Testis (tissue), 3 donors: Measurements from ENCODE around the gene C5orf47. TPM values are rescaled to one million over a fixed set of nuclear protein-coding genes. Genes with fewer than 3 reads are reported as not detected.
A peak's percentile ranks its signal among the peaks of the same experiment; 100 is the strongest.

Source experiments
- DNase-seq: peaks from one replicate; pipeline ENCODE4 v3.0.0-alpha.2; 2019
- H3K27ac ChIP-seq, 2 donors: fragments of 200-600 bp; sonication (generic); one replicate each; pipeline ENCODE4 v1.5.1; 2019
- H3K27me3 ChIP-seq: fragments of 200-600 bp; sonication (generic); one replicate; pipeline ENCODE4 v1.5.1; 2019
- H3K36me3 ChIP-seq: fragments of 200-600 bp; sonication (generic); one replicate; pipeline ENCODE4 v1.5.1; 2017; ENCODE audit warnings: low read depth; ENCODE audit errors: missing control alignments
- H3K4me1 ChIP-seq: fragments of 200-600 bp; sonication (generic); one replicate; pipeline ENCODE4 v1.5.1; 2019
- H3K4me3 ChIP-seq, 2 donors: fragments of 200-600 bp; sonication (generic); one replicate each; pipeline ENCODE4 v1.5.1; 2017 to 2019
- H3K9me3 ChIP-seq: fragments of 200-600 bp; sonication (generic); one replicate; pipeline ENCODE4 v1.5.1; 2017
- POLR2A ChIP-seq: fragments of 450-650 bp; IDR thresholded peaks from one replicate; pipeline ENCODE4 v1.6.1; 2017; ENCODE audit warnings: antibody characterized with exemption, mild to moderate bottlenecking, moderate library complexity
- WGBS, 2 donors: methylation state at CpG; one replicate each; pipeline ENCODE4 v1.1.5; 2018; 5-methylcytosine and 5-hydroxymethylcytosine counted together
- intact Hi-C: fragments of 100-400 bp; cut with DNase I; formaldehyde crosslinking; loops from one replicate; pipeline ENCODE4 v1.15.1; 2023; ENCODE audit warnings: low total_unique reads
- polyA plus RNA-seq: library from polyadenylated mRNA; stranded (reverse); fragments of 350-450 nt; fragmentation: Illumina TruSeq; extraction: RNeasy Lipid Tissue Mini Kit (QIAGEN cat#74804); gene quantifications from one replicate; pipeline ENCODE4 v1.2.3, GENCODE V29; 2014; ENCODE audit warnings: low read depth, low replicate concordance; ENCODE audit not compliant: insufficient read depth
- total RNA-seq, 2 donors: library from RNA; depleted of rRNA; stranded (reverse); fragments of >200 nt; gene quantifications; one replicate each; pipeline ENCODE4 v1.2.3, GENCODE V29; 2016
- TF ChIP-seq, protein P1 (sequence below), 3 experiments: fragments of 450-650 bp in 2 of 3; fragments of 200-600 bp in 1 of 3; sonication (generic) in 1 of 3; IDR thresholded peaks; one replicate each; pipeline ENCODE4 v1.5.1; 2016 to 2019; ENCODE audit warnings: antibody characterized with exemption in 3 of 3, mild to moderate bottlenecking in 2 of 3, moderate library complexity in 1 of 3

Gene C5orf47
- total and polyA plus RNA-seq, 3 donors from 2014 or later, result 26.0 to 43.5 (median 29.0) TPM

- H3K36me3 ChIP-seq, result no peaks in the 10 kb centered on the region
- no peak within 1 kb of the TSS for H3K4me3 ChIP-seq
- no peaks in the 10 kb centered on the region for H3K27me3 ChIP-seq
- H3K4me1 ChIP-seq, result no peaks in the 10 kb centered on the region
- H3K27ac ChIP-seq, result no peak within 1 kb of the TSS
- 2 to 5% methylated on average over 17 of the region's 17 CpGs for whole genome bisulfite sequencing, 2 donors
- DNase-seq, result peak; percentile 95
- intact Hi-C loops, result loop anchor here (5.0 kb wide), 1 partner anchor 267 kb away; no protein-coding TSS in a partner anchor
- no peaks in the 10 kb centered on the region for H3K9me3 ChIP-seq
- TF ChIP-seq POLR2A, result no peak
- TF ChIP-seq, protein P1, sequence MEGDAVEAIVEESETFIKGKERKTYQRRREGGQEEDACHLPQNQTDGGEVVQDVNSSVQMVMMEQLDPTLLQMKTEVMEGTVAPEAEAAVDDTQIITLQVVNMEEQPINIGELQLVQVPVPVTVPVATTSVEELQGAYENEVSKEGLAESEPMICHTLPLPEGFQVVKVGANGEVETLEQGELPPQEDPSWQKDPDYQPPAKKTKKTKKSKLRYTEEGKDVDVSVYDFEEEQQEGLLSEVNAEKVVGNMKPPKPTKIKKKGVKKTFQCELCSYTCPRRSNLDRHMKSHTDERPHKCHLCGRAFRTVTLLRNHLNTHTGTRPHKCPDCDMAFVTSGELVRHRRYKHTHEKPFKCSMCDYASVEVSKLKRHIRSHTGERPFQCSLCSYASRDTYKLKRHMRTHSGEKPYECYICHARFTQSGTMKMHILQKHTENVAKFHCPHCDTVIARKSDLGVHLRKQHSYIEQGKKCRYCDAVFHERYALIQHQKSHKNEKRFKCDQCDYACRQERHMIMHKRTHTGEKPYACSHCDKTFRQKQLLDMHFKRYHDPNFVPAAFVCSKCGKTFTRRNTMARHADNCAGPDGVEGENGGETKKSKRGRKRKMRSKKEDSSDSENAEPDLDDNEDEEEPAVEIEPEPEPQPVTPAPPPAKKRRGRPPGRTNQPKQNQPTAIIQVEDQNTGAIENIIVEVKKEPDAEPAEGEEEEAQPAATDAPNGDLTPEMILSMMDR (IDR thresholded peaks at IDR 0.05), result peak; percentile 68 to 87 (median 75)
Measured at GRCh38 chr5:174045470-174046025, 56.6 kb downstream of the C5orf47 start, which contains the start of gene NSG2. NSG2 (plus strand) TSS chr5:174045706; CDS start chr5:174046756, 1,050 bp downstream.

DNA sequence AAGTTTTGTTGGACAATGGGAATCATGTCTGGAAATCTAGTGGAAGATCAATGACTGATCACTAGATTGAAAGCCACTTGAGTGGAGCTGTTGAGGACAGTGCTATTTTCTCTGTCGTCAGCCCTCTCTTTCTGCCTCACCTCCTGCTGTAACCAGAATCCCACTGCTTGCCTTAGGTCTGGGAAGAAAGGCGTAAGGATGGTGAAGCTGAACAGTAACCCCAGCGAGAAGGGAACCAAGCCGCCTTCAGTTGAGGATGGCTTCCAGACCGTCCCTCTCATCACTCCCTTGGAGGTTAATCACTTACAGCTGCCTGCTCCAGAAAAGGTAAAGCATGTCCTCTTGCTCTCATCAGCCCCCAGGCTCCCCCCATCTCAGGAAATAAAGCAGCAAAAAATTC, 57.6 kb downstream of the C5orf47 start:
- H3K27ac ChIP-seq, result no peak overlapping the region
- no peak for TF ChIP-seq POLR2A
- TF ChIP-seq, protein P1 (IDR thresholded peaks at IDR 0.05), result no peak
- no peak for DNase-seq
- H3K4me1 ChIP-seq, result no peaks in the 10 kb centered on the region
- intact Hi-C loops, result loop anchor here (5.0 kb wide), 1 partner anchor 266 kb away; no protein-coding TSS in a partner anchor
- WGBS, 2 donors, result 78 to 79% methylated on average over 5 of the region's 5 CpGs
- no peaks in the 10 kb centered on the region for H3K9me3 ChIP-seq
- H3K27me3 ChIP-seq, result no peaks in the 10 kb centered on the region
- no peaks in the 10 kb centered on the region for H3K36me3 ChIP-seq
- no peak overlapping the region for H3K4me3 ChIP-seq

- intact Hi-C loops, result loop anchor here (5.0 kb wide), 1 partner anchor 265 kb away; no protein-coding TSS in a partner anchor
- no peak for TF ChIP-seq POLR2A
- TF ChIP-seq, protein P1 (IDR thresholded peaks at IDR 0.05), result no peak
- no peaks in the 10 kb centered on the region for H3K4me1 ChIP-seq
- H3K27ac ChIP-seq, result no peak overlapping the region
- 70 to 87% methylated on average over 4 of the region's 4 CpGs for WGBS, 2 donors
- H3K4me3 ChIP-seq, result no peak overlapping the region
- DNase-seq, result no peak
- no peaks in the 10 kb centered on the region for H3K27me3 ChIP-seq
- no peaks in the 10 kb centered on the region for H3K9me3 ChIP-seq
- no peaks in the 10 kb centered on the region for H3K36me3 ChIP-seq
Measured at GRCh38 chr5:174047472-174048099, 58.6 kb downstream of the C5orf47 start.

- DNase-seq, result no peak
- intact Hi-C loops, result no loop called here
- Histone ChIP-seq H3K4me1 (peaks cover 3% of the 10 kb centered on the region), H3K36me3 (no peaks in the 10 kb centered on the region), H3K27me3 (no peaks in the 10 kb centered on the region), H3K9me3 (no peaks in the 10 kb centered on the region), H3K4me3 (no peak overlapping the region), H3K27ac (no peak overlapping the region)
- WGBS, 2 donors, result 81 to 82% methylated on average over 5 of the region's 5 CpGs
- TF ChIP-seq, protein P1 (IDR thresholded peaks at IDR 0.05), result no peak
- TF ChIP-seq POLR2A, result no peak
Measured at GRCh38 chr5:174052636-174053035, 63.7 kb downstream of the C5orf47 start.
